HepG2 (cell line): ENCODE measurements around the gene EXTL2. TPM values are rescaled to one million over a fixed set of nuclear protein-coding genes. Genes with fewer than 3 reads are reported as not detected.

Experiments
- ATAC-seq: fragments of 200-7000 bp; cut with Tn5 transposase; 3 replicates; pipeline ENCODE4 v1.9.1; 2020; ENCODE audit warnings: mild to moderate bottlenecking, moderate library complexity
- BruUV-seq: library from RNA; stranded (reverse); fragments of 400-500 nt; replicated peaks from 2 replicates; lab custom pipeline; 2021; lab: Mats Ljungman, UMichigan
- CTCF ChIA-PET: fragments of 300-600 bp; formaldehyde crosslinking; extraction: SDS; loops from one replicate; lab custom pipeline; 2021; ENCODE audit warnings: low total read pairs, inconsistent platforms, low intra/inter-chr PET ratio; lab: Yijun Ruan, JAX
- POLR2A ChIA-PET: fragments of 350-600 bp; sonication (Branson Sonifier 250); formaldehyde crosslinking; loops from one replicate; lab custom pipeline; 2020; ENCODE audit warnings: antibody characterized with exemption, inconsistent platforms; lab: Yijun Ruan, JAX
- DNase-seq: peaks from one replicate; pipeline ENCODE4 v3.0.0-alpha.2; 2015; ENCODE audit warnings: low spot score
- FAIRE-seq: peaks from 3 replicates; lab custom pipeline; 2011; peaks lifted over from hg19 to GRCh38; lab: Jason Lieb, UNC
- H2AFZ ChIP-seq: one replicate; pipeline ENCODE4 v1.6.1; 2011; ENCODE audit warnings: low read length, inconsistent platforms
- H3K27ac ChIP-seq: fragments of 300-600 bp; 3 replicates; pipeline ENCODE4 v1.8.0; 2011; ENCODE audit warnings: mixed run types, mild to moderate bottlenecking, mixed read lengths, low read length, inconsistent platforms; ENCODE audit not compliant: insufficient read depth; ENCODE audit errors: extremely low read length
- H3K27me3 ChIP-seq, 2 experiments: fragments of 200-600 bp in 1 of 2; 2 replicates in 1 of 2; 3 replicates in 1 of 2; pipeline versions ENCODE4 v1.6.0 to v1.8.0; 2011; ENCODE audit warnings: low read length in 2 of 2, mild to moderate bottlenecking in 2 of 2, moderate library complexity in 2 of 2, inconsistent platforms in 1 of 2; ENCODE audit not compliant: insufficient read depth in 2 of 2, control insufficient read depth in 1 of 2
- H3K36me3 ChIP-seq, 2 experiments: fragments of 200-600 bp in 1 of 2; replicated peaks in 1 of 2; 2 replicates in 1 of 2; 3 replicates in 1 of 2; pipeline versions ENCODE4 v1.5.1 to v1.8.0; 2011; ENCODE audit warnings: low read length in 2 of 2, inconsistent platforms in 1 of 2; ENCODE audit not compliant: insufficient read depth in 2 of 2, control insufficient read depth in 1 of 2
- H3K4me1 ChIP-seq: 2 replicates; pipeline ENCODE4 v1.5.1; 2012; ENCODE audit warnings: low read length, inconsistent platforms; ENCODE audit not compliant: insufficient read depth
- H3K4me2 ChIP-seq: 2 replicates; pipeline ENCODE4 v1.6.0; 2011; ENCODE audit warnings: low read depth, low read length, inconsistent platforms
- H3K4me3 ChIP-seq, 3 experiments: fragments of 200-600 bp in 1 of 3; sonication (generic), shearing (Covaris generic) in 1 of 3; replicated peaks in 1 of 3; 2 replicates each; pipeline ENCODE4 v1.5.1; 2011 to 2016; ENCODE audit warnings: low read length in 3 of 3, inconsistent platforms in 2 of 3, low read depth in 2 of 3, mild to moderate bottlenecking in 2 of 3, control low read depth in 1 of 3, mixed read lengths in 1 of 3; ENCODE audit not compliant: insufficient read depth in 1 of 3
- H3K79me2 ChIP-seq: one replicate; pipeline ENCODE4 v1.6.1; 2011; ENCODE audit warnings: low read length, inconsistent platforms; ENCODE audit not compliant: insufficient read depth
- H3K9ac ChIP-seq: 2 replicates; pipeline ENCODE4 v1.6.0; 2011; ENCODE audit warnings: mild to moderate bottlenecking, low read depth, low read length, inconsistent platforms; ENCODE audit not compliant: insufficient read depth
- H3K9me3 ChIP-seq: 2 replicates; pipeline ENCODE4 v1.5.1; 2012; ENCODE audit warnings: mild to moderate bottlenecking, low read length
- H4K20me1 ChIP-seq: 2 replicates; pipeline ENCODE4 v1.6.0; 2011; ENCODE audit warnings: inconsistent platforms, mild to moderate bottlenecking, low read length, moderate library complexity; ENCODE audit not compliant: insufficient read depth
- BCL3 ChIP-seq: sonication (generic); formaldehyde crosslinking; IDR thresholded peaks from 2 replicates; pipeline ENCODE4 v1.5.1; 2020; ENCODE audit warnings: mild to moderate bottlenecking, missing genetic modification reagents, moderate library complexity
- DNMT1 ChIP-seq: sonication (generic); formaldehyde crosslinking; IDR thresholded peaks from 2 replicates; pipeline ENCODE4 v1.5.1; 2020; ENCODE audit warnings: mild to moderate bottlenecking, missing genetic modification reagents
- EZH2 ChIP-seq: conservative IDR thresholded peaks from 2 replicates; pipeline ENCODE4 v1.6.1; 2012; ENCODE audit warnings: mild to moderate bottlenecking, low read depth, low read length, moderate library complexity
- KDM5A ChIP-seq: fragments of 200-600 bp; sonication (generic); IDR thresholded peaks from 2 replicates; pipeline ENCODE4 v1.7.0; 2018; ENCODE audit warnings: antibody characterized with exemption, mild to moderate bottlenecking, low read length, borderline replicate concordance
- KLF13 ChIP-seq: sonication (generic); formaldehyde crosslinking; IDR thresholded peaks from 2 replicates; pipeline ENCODE4 v1.4.0; 2020; ENCODE audit warnings: mild to moderate bottlenecking, missing genetic modification reagents
- SIX4 ChIP-seq: sonication (generic); formaldehyde crosslinking; IDR thresholded peaks from 2 replicates; pipeline ENCODE4 v1.4.0; 2020; ENCODE audit warnings: missing genetic modification reagents
- SRSF9 ChIP-seq: fragments of 200-400 bp; formaldehyde crosslinking; IDR thresholded peaks from 2 replicates; pipeline ENCODE4 v1.6.1; 2018; ENCODE audit warnings: borderline replicate concordance, mild to moderate bottlenecking, low read depth, low read length; ENCODE audit not compliant: insufficient read depth, poor library complexity, severe bottlenecking
- SYNCRIP ChIP-seq: fragments of 200-400 bp; formaldehyde crosslinking; IDR thresholded peaks from 2 replicates; pipeline ENCODE4 v1.6.1; 2018; ENCODE audit warnings: mild to moderate bottlenecking, low read depth, low read length; ENCODE audit not compliant: insufficient read depth
- TOE1 ChIP-seq: sonication (generic); formaldehyde crosslinking; IDR thresholded peaks from 2 replicates; pipeline ENCODE4 v1.4.0; 2020; ENCODE audit warnings: mild to moderate bottlenecking, missing genetic modification reagents
- ZGPAT ChIP-seq: IDR thresholded peaks from 2 replicates; pipeline ENCODE4 v1.6.1; 2016; ENCODE audit warnings: mild to moderate bottlenecking
- ZNF121 ChIP-seq: sonication (generic); formaldehyde crosslinking; IDR thresholded peaks from 2 replicates; pipeline ENCODE4 v1.5.0; 2020; ENCODE audit warnings: mild to moderate bottlenecking, missing genetic modification reagents
- ZNF207 ChIP-seq: fragments of 450-650 bp; IDR thresholded peaks from 2 replicates; pipeline ENCODE4 v1.6.1; 2016; ENCODE audit warnings: antibody characterized with exemption, borderline replicate concordance
- ZNF44 ChIP-seq: sonication (generic); formaldehyde crosslinking; IDR thresholded peaks from 2 replicates; pipeline ENCODE4 v1.5.1; 2020; ENCODE audit warnings: mild to moderate bottlenecking, missing genetic modification reagents
- ZNF891 ChIP-seq: sonication (generic); formaldehyde crosslinking; IDR thresholded peaks from 2 replicates; pipeline ENCODE4 v1.5.0; 2020; ENCODE audit warnings: mild to moderate bottlenecking, missing genetic modification reagents
- WGBS: methylation state at CpG from one replicate; pipeline ENCODE4 v1.1.6; 2017; ENCODE audit warnings: low lambda C conversion rate; 5-methylcytosine and 5-hydroxymethylcytosine counted together
- in situ Hi-C: cut with HindIII; loops from 2 replicates; pipeline ENCODE4 v1.10.0; 2017; ENCODE audit warnings: low pct_unique_long_range_greater_than_20kb; ENCODE audit not compliant: extremely low pct_ligation_motif_present
- intact Hi-C: fragments of 100-400 bp; cut with micrococcal nuclease; formaldehyde crosslinking; loops from one replicate; pipeline ENCODE4 v1.10.0; 2022; ENCODE audit not compliant: unreplicated experiment
- polyA plus RNA-seq, 8 experiments: library from polyadenylated mRNA; depleted of rRNA in 3 of 8; stranded (reverse) in 7 of 8; unstranded in 1 of 8; fragments of >200 nt; fragmentation: Illumina TruSeq in 4 of 8; extraction: Trizol in 4 of 8; gene quantifications; 2 replicates each; pipeline versions ENCODE4 v1.2.1 to v1.2.3, GENCODE V29; 2011 to 2016; ENCODE audit warnings: low read depth in 4 of 8, missing spikeins in 1 of 8, mixed read lengths in 1 of 8; ENCODE audit not compliant: insufficient read depth in 1 of 8
- total RNA-seq, 5 experiments: library from RNA; depleted of rRNA; stranded (reverse); fragments of >200 nt; fragmentation: Illumina TruSeq; extraction: Trizol; gene quantifications; 2 replicates each; pipeline ENCODE4 v1.2.3, GENCODE V29; 2016; ENCODE audit warnings: low read depth in 1 of 5

Gene EXTL2
- total and polyA plus RNA-seq, 2 of the 13 experiments (the other 11 are each of a cell fraction or from before 2014, with no cell fraction given), result 22.0 to 23.5 TPM

- Histone ChIP-seq H3K36me3 (peaks cover 1 to 36% of the 10 kb centered on the region in 2 experiments), H2AFZ (no peak overlapping the region), H3K79me2 (no peaks in the 10 kb centered on the region), H3K27me3 (no peaks in the 10 kb centered on the region), H3K9me3 (no peaks in the 10 kb centered on the region), H3K4me3 (no peak overlapping the region), H3K27ac (no peak overlapping the region), H3K4me2 (no peak overlapping the region), H3K4me1 (no peaks in the 10 kb centered on the region), H4K20me1 (no peaks in the 10 kb centered on the region), H3K9ac (no peak overlapping the region)
- no TSS peak for BruUV-seq
- intact Hi-C loops, result no loop called here
- ATAC-seq (no peak), DNase-seq (no peak), FAIRE-seq (no peak)
- TF ChIP-seq ZNF207 (no peak), ZGPAT (no peak), SYNCRIP (no peak), ZNF121 (no peak), SIX4 (no peak), SRSF9 (no peak), EZH2 (no peak)
- WGBS, result 95% methylated on average over 2 of the region's 2 CpGs
- in situ Hi-C loops, result loop anchor here (5.0 kb wide), 1 partner anchor 312 kb away; the partner anchor contains the start of gene S1PR1
- CTCF ChIA-PET, result no interaction called here
- POLR2A ChIA-PET, result no interaction called here
Observed at GRCh38 chr1:100924991-100925390, 30.3 kb upstream of the EXTL2 start.

- Histone ChIP-seq H4K20me1 (no peaks in the 10 kb centered on the region), H3K27me3 (no peaks in the 10 kb centered on the region), H3K9me3 (no peaks in the 10 kb centered on the region), H3K4me1 (no peaks in the 10 kb centered on the region), H3K4me3 (no peak overlapping the region), H2AFZ (no peak overlapping the region), H3K79me2 (no peaks in the 10 kb centered on the region), H3K9ac (no peak overlapping the region), H3K27ac (no peak overlapping the region), H3K4me2 (no peak overlapping the region), H3K36me3 (peaks cover 1 to 36% of the 10 kb centered on the region in 2 experiments)
- intact Hi-C loops (no loop called here), in situ Hi-C loops (no loop called here)
- TF ChIP-seq TOE1 (CRISPR knock-in tag), result no peak
- no peak for TF ChIP-seq ZNF891 (CRISPR knock-in tag)
- TF ChIP-seq BCL3, result no peak
- TF ChIP-seq ZNF44 (CRISPR knock-in tag), result no peak
- no peak for TF ChIP-seq DNMT1 (CRISPR knock-in tag)
- TF ChIP-seq KDM5A, result no peak
- no peak for TF ChIP-seq KLF13 (CRISPR knock-in tag)
- BruUV-seq, result no TSS peak
- CTCF ChIA-PET, result no interaction called here
- ATAC-seq, result no peak
- FAIRE-seq, result no peak
- POLR2A ChIA-PET, result no interaction called here
- DNase-seq, result no peak
Observed at GRCh38 chr1:100924212-100924611, 29.6 kb upstream of the EXTL2 start.
